HG03095 (cell line): ENCODE data around the gene BHLHE23.

Experiments
- ATAC-seq: cut with Tn5 transposase; IDR thresholded peaks from one replicate; pipeline ENCODE4 v1.9.1; 2021; ENCODE audit warnings: moderate library complexity; ENCODE audit not compliant: unreplicated experiment

Gene BHLHE23

DNA sequence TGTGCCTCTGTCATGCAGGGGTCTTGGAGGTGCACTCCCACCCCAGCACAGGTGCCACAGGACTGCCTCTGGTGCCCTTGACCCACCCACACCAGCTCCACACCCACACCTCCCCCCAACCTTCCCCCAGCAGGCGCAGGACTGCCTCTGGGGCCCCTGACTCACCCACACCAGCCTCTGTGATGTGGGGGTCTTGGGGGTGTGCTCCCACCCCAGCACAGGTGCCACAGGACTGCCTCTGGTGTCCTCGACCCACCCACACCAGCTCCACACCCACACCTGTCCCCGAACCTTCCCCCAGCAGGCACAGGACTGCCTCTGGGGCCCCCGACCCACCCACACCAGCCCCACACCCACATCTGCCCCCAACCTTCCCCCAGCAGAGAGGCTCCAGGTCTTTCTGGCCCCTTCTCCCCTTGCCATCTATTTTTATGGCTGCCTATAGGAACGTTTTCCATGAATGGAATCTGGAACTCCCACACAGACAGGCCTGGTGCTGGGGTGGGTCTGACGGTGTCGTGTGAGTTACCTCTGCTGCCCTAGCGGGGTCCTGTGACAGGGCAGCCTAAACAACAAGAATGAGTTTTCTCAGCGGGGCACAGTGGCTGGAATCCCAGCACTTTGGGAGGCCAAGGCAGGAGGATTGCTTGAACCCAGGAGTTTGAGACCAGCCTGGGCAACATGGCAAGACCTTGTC lies 30.8 kb downstream of the BHLHE23 start:
- ATAC-seq = no peak

DNA sequence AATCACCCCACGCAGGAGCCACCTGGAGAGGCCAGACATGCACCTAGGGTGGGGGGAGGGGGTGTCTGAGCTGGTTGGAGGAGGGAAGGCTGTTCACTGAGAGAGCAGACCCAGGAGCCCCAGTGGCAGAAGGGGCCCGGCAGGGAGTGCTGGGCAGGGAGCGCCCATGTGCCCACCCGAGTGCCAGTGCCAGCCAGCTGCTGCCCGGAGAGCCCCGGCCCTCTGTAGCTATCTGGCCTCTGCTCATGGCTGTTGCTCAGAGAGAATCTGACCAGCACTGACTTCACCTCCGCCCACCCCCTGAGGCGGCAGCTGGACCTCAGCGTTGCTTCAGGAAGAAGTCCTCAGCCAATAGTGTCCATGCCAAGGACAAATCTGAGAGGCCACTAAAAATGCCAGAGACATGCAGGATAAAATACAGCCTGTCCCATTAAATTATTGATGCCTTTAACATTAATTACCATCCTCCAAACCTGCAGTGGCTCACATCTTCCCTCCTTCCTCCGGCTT lies 31.5 kb downstream of the BHLHE23 start:
- no peak for ATAC-seq

DNA sequence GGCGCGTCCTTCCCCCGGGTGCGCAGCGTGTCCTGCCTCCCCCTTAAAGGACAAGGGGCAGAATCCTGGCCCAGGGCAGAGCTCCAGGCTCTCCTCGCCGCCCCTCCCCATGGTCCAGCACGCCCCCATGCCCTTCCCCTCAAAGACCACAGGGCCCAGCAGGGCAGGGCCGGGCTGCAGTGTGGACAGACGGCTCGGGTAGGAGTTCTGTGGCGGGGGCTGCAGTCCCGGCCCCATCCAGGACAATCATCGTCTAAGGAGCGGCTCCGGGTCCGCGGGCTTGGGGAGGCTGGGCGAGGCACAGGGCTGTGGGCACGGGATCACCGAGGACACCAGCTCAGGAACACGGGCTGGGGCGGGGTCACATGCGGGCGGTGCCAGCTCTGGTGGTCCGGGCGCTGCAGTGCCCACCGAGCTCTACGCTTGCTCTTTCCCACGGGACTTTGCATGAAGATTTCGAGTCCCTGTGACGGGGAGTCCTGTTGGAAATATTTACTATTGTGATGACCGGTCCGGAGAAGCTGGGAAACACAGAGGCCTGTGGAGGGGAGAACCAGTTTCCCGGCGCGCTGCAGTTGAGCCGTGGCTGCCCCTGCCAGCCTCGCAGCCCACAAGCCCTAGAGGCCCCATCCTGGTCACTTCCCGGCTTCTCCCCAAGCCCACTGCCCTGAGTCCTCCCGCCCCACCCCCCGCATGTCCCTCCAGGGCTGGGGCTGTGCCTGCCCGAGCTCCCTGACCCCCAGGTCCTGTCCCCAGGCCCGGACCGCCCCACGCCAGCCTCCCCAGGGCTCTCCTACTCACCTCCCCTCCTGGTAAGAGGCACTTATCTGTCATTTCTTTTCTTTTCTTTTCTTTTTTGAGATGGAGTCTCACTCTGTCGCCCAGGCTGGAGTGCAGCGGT lies 33.7 kb downstream of the BHLHE23 start:
- no peak for ATAC-seq

DNA sequence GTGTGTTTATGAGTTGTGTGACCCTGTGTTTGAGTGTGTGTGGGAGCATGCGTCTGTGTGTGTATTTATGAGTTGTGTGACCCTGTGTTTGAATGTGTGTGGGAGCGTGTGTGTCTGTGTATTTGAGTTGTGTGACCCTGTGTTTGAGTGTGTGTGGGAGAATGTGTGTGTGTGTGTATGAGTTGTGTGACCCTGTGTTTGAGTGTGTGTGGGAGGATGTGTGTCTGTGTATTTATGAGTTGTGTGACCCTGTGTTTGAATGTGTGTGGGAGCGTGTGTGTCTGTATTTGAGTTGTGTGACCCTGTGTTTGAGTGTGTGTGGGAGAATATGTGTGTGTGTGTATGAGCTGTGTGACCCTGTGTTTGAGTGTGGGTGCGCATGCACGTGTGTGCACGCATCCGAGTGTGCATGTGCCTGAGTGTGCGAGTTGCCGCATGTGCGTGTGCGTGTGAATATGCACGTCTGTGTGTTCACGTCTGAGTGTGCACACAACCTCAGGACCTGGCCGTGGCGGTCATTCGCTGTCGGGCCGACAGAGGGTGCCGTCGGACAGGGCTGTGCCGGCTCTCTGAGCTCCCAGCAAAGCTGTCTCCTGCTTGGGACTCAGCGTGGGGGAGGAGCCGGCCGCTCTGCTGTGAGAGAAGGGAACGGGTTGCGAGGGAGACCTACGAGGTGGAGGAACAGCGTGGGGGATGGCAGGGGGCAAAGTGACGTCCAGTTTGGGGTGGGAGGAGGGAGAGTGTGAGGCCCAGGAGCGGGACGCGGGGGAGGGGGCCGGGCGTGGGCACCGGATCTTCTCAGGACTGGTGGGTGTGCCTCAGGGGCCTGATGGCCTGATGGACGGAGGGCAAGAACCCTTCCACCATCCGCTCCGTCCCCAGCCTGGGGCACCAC lies 34.6 kb downstream of the BHLHE23 start:
- ATAC-seq = no peak

DNA sequence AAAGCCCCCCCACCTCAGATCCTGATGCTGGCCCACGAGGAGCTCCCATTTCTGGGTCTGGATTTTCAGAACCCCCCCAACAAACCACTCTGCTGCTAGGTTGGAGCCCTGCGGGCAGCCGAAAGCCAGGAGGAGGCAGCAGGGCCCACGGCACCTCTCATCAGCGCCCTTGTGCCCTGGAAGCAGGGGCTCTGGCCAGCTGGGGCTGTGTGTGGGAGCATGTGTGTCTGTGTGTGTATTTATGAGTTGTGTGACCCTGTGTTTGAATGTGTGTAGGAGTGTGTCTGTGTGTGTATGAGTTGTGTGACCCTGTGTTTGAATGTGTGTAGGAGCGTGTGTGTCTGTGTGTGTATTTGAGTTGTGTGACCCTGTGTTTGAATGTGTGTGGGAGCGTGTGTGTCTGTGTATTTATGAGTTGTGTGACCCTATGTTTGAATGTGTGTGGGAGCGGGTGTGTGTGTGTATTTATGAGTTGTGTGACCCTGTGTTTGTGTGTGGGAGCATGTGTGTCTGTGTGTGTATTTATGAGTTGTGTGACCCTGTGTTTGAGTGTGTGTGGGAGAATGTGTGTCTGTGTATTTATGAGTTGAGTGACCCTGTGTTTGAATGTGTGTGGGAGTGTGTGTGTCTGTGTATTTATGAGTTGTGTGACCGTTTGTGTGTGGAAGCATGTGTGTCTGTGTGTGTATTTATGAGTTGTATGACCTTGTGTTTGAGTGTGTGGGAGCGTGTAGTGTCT lies 35.4 kb downstream of the BHLHE23 start:
- ATAC-seq = no peak

DNA sequence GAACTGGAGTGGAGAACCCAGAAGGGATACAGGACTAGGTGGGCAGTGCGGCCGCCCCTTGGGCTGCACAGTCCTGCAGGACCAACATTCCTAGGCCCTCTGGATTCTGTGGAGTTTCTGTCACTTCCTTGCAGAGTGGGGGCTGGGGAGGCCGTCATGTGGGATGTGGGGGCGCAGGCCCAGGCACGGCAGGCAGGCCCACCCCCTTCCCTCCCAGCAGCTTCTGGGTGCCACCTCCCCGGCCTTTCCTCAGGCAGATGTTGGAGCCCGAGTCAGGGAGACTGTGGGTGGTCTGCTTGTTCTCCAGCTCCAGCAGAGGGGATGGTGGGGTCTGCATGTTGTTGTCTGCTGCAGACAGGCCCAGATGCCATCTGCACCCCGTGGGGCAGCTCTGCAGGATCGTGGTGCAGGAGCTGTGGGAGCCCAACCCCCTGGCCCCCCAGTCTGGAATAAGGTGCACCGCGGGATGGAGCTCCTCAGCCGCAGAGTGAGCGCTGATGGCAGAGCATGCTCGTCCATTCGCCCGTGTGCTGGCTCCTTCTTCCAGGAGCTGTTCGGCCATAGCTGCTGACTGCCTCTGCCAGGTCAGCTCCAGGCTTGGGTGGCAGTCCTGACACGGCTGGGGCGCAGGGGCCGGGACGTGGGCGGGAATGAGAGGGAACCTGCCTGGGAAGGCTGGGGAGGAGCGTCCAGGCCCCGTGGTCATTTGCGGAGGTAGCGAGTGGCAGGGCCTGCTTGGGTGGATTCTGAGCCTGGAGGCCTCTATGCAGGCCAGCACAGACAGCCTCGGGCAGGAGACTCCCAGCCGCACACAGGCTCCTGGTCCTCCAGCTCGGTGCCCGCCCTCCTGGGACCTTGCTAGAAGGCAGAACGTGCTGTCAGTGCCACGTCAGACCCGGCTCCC lies 36.2 kb downstream of the BHLHE23 start:
- no peak for ATAC-seq

DNA sequence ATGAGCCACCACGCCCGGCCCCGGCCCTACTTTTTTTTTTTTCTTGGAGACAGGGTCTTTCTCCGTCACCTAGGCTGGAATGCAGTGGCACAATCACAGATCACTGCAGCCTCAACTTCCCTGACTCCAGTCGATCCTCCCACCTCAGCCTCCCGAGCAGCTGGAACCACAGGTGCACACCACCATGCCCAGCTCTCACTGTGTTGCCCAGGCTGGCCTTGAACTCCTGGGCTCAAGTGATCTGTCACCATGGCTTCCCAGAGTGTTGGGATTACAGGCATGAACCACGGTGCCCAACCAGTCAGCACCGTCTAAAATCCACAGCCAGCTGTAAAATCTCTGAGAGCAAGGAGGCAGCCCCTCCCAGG lies 36.8 kb downstream of the BHLHE23 start:
- ATAC-seq = no peak

DNA sequence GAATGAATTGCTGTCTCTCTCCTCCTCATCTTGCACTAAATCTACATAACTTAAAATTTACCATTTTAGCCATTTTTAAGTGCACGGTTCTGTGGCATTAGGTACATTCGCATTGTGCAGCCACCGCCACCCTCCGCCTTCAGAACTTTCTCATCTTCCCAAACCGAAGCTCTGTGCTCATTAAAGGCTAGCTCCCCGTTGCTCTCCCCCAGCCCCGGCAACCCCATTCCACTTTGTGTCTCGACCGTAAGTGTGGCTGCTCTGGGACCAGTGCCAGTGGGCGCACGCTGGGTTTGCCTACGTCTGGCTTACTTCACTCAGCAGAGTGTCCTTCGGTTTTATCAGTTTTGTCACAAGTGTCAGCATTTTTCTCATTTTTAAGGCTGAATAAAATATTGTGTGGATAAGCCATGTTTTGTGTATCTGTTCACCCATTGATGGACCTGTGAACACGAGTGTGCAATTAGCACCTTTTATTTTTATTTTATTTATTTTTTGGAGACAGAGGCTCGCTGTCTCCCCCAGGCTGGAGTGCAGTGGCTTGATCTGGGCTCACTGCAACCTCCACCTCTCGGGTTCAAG lies 37.5 kb downstream of the BHLHE23 start:
- ATAC-seq = no peak

DNA sequence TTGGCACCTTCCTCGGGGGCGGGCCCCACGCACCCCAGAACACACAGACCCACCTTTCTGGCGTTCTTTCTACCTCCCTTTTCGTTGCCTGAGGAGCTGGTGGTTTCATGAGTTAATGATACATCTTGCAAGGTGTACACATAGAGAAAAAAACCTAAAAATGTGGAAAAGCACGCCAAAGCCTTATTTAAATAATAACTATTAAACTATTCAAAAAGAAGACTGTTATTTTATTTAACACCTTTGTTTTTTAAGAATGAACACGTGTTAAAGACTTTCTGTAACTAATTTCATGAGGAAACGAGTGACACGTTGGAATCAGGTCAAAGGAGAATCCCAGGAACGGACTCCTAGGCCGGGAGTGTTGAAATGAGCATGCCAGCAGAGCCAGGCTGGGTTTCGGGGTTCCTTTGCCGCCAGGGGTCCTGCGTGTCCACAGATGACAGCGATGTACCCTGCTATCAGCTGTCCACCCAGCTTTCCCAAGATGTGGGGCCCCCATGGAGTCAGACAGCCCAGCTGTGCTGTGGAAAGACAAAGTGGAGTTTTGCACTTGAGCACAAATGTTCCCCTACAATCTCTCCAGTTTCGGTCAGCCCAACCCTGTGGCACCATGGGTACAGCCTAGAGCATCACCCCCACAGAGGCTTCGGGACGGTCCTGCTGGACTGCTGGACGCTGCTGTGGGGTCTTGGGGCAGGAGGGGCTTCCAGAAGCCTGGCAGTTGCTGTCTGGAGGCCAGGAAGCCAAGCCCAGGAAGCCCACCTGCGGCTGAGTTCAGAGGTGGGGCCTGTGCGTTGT lies 38.2 kb downstream of the BHLHE23 start:
- ATAC-seq = no peak

DNA sequence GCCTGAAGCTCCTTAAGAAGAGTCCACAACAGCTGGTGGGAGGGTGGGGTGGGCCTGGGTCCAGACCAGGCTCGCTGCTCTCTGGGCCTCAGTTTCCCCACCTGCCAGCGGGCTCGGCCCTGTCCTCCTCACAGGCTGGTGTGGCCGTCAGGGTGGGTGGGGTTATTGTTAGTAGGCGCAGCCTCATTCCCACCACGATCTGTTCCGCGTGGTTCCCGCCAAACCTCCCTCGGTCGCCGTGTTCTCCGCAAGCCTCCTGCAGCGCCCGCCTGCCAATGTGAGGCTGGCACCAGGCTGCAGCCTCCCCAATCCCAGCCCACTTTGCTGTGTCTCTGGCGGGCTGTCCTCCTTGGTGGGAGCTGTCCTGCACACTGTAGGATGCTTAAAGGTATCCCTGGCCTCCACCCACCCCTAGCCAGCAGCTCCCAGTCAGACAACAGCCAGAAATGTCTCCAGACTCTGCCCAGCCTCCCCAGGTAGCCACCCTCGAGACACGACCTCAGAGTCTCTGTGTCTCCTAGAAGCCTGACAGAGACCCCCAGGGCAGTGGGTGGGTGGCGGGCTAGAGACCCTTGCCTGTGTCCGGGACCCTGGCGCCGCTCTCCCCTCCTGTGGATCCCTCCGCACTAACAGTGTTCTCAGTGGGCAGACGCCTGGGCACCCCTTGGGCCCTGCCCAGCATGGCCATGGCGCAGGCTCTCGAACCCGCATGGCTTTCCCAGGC lies 39.0 kb downstream of the BHLHE23 start:
- no peak for ATAC-seq

DNA sequence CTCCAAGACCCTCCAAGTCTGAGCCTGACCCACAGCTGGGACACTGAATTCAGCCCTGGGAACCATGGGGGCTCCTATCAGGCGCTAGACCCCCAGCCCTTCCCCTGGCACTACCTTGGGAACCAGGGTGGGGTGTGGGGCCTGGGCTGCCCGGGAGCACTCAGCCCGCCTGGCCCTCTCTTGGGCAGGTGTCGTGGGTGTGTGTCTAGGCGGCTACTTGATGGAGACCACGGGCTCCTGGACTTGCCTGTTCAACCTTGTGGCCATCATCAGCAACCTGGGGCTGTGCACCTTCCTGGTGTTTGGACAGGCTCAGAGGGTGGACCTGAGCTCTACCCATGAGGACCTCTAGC lies 39.6 kb downstream of the BHLHE23 start:
- ATAC-seq = no peak

DNA sequence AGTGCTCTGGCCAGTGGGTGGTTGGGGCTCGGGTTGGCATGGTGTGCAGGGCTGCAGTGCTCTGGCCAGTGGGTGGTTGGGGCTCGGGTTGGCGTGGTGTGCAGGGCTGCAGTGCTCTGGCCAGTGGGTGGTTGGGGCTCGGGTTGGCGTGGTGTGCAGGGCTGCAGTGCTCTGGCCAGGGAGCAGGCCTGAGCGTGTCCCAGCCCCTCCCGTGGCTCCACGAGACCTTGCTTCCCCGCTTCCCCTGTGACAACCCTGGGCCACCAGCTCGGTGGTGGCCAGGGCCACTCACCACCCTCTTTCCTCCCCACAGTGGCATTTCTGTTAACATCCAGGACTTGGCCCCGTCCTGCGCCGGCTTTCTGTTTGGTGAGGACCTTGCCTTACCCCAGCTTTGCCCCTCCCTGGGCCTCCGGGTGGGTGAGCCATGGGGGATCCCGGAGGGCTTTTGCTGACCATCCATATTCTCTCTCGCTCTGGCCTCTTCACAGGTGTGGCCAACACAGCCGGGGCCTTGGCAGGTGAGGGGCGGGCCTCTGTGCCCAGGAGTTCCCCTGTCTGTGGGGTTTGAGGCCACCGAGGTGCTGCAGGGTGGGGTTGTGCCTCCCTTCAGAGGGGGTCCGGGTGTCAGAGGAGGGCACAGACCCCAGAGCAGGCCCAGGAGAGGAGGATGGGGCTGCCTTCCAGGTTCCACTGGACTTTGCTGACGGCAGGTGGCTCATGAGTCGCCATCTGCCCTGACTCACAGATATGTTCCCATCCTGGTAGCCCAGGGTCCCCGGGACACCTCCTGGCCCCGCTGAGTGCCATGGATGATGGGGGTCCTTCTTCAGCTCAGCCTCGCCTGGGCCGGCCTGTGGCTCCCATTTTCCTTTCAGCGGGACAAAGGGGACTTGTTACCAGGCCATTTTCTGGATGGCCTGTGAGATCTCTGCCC lies 40.3 kb downstream of the BHLHE23 start:
- ATAC-seq = no peak

DNA sequence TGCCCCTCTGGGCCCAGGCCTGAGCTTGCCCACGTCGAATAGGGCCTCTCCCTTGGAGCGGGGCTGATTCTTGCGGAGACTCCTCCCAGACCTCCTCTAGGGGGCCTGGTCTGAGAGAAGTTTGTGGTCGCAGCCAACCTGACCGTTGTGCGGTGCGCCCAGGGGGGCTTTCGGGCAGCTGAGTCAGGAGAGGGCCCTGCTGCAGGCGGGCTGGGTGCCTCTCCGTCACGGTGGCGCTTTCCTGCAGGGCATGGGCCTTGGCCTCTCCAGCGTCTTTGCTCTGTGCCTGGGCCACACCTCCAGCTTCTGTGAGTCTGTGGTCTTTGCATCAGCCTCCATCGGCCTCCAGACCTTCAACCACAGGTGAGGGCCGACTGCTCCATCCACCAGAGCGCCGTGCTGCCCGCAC lies 41.4 kb downstream of the BHLHE23 start:
- ATAC-seq = no peak

DNA sequence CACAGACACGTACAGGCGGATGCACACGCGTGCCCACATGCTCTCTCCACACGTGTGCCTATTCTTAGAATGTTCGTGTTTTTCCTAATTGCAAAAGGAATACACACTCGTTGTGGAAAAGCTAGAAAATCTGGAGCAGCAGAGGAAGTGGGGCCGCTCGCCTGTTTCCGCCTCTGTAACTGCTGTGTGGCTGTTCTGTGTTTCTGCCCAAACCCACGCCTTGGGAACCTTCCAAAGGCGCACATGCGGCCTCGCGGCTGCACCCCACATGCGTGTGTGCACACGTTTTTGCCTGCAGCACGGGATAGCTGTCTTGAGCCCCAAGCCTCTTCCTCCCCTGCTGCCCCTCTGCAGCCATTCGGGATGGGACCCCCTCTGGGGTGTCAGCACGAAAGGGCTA lies 42.1 kb downstream of the BHLHE23 start:
- no peak for ATAC-seq

DNA sequence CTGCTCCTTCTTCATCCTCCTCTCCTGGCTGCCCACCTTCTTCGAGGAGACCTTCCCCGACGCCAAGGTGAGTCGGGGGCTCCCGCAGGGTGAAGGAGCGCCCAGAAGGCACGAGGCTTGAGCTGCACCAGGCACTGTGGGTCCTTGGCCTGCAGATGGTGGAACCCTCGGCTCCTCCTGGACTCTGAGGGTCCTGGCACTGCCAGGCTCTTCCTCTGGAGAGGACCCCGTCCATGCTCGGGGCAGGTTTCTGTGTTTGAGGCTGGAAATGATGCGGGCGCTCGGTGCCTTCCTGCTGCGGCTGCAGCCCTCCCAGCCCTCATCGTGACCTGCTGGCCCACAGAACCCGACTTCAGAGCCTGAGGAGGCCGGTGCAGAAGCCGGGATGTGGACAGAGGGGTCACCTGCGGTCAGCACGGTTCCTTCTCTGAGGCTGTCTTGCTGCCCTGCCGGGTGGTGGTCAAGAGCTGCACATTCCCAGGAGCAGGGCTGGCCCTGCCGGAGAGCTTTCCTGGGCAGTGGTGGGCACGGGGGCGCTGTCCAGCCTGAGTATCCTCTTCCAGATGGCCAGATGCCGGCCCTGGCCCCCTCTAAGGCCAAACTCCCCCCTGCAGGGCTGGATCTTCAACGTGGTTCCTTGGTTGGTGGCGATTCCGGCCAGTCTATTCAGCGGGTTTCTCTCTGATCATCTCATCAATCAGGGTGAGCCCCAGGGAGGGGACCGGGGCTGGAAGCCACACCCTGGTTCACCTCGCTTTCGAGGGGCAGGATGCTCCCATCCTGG lies 43.0 kb downstream of the BHLHE23 start:
- ATAC-seq = no peak
